Stimulated activated naive CD8-positive, alpha-beta T cell treated with anti-CD3 and anti-CD28 coated beads, Interleukin-15, Interleukin-2, amounts not matched to agents 100 ng/mL and 50 ng/mL, for 24 hours (primary cell): ENCODE results near the gene CNTFR.

Experiments used
- H3K27ac Mint-ChIP-seq: one replicate; pipeline ENCODE4 v1.8.0; 2021; ENCODE audit warnings: mild to moderate bottlenecking, mixed read lengths
- H3K27me3 Mint-ChIP-seq: one replicate; pipeline ENCODE4 v1.8.0; 2021; ENCODE audit warnings: mixed read lengths
- H3K36me3 Mint-ChIP-seq: one replicate; pipeline ENCODE4 v1.8.0; 2021; ENCODE audit warnings: low read depth, mixed read lengths
- H3K4me1 Mint-ChIP-seq: one replicate; pipeline ENCODE4 v1.8.0; 2021; ENCODE audit warnings: low read depth, mixed read lengths
- H3K4me3 Mint-ChIP-seq: one replicate; pipeline ENCODE4 v1.8.0; 2021; ENCODE audit warnings: mild to moderate bottlenecking, mixed read lengths
- H3K9me3 Mint-ChIP-seq: one replicate; pipeline ENCODE4 v1.8.0; 2021; ENCODE audit warnings: mixed read lengths

Gene CNTFR

DNA sequence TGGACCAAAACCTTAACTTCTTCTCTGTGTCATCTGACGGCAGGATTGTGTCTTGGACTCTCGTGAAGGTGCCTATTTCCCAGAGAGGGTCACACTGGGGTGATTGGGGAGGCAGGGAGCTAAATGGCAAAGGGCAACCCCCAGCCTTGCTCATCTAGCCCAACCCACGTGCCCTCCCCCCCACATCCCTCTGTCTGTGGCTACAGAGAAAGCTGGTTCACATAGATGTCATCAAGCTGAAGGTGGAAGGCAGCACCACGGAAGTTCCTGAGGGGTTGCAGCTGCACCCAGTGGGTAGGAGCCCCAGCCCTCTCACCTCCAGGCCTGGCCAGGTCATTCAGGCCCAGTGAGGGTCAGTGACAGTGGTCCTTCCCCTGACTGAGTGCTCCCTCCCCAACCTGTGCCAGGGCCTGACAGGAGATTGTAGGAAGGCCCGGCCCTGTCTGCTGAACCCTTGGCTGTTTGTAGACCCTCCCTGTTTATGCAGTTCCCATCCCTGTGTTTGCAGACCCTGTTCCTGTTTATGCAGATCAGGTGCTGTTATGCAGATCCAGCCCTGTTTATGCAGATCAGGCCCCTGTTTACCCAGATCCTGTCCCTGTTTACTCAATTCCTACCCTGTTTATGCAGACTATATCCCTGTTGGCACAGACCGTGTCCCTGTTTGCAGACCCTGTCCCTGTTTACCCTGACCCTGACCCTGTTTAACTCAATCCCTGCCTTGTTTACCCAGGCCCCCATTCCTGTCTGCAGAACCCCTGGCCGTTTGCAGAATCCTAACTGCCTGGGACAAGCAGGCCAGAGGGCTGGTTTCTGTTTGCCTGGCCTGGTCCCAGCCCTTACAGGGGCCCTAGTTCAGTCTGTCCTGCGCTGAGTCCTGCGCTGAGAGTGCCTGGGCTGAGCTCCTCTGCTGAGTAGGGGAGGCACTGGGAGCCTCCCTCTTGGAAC lies 77.1 kb downstream of the CNTFR start:
- H3K27me3 Mint-ChIP-seq, result no peaks in the 10 kb centered on the region
- H3K4me3 Mint-ChIP-seq, result no peak overlapping the region
- no peaks in the 10 kb centered on the region for H3K36me3 Mint-ChIP-seq
- no peaks in the 10 kb centered on the region for H3K4me1 Mint-ChIP-seq
- H3K9me3 Mint-ChIP-seq, result no peaks in the 10 kb centered on the region
- H3K27ac Mint-ChIP-seq, result no peak overlapping the region

DNA sequence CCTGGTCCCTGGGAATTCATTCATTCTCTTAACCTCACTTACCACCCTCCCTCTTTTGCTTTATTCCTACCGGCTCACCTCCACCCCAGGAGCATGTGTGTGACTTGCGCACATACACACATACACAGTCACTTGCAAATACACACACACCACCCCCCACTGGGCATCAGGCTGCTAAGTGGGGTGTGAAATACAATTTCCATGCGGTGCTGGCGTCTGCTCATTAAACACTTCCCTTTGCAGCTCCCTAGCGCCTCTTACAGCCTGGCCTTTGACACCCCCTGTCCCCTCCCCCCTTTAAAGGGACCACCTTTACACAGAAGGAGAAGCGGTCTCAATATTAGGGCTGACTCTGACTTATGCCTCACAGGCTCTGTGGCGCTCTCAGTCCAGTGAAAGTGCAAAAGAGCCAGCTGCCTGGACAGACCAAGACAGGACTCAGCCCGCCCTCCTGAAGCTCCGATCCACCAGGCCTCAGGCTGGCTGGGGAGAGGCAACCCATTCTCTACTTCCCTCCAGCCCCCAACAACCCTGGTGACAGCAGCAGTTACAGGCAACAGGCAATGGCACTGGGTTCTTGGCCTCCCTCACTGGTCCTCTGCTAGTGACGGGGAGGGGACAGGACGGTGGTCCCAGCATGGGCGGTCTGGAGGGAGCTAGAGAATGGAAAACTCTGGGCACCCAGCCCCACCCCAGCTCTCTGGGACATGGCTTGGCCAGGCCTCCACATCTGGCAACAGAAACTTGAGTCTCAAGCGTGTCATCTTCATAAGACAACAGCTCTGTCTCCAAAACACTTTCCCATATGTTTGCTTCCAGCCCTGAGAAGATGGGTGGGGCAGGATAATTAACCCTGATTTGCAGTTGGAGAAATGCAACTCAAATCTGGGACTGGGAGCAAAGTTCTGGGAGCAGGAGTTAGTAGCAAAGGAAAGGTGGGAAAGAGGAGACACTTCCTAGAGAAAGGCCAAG lies 78.7 kb downstream of the CNTFR start:
- no peaks in the 10 kb centered on the region for H3K9me3 Mint-ChIP-seq
- H3K4me3 Mint-ChIP-seq, result no peak overlapping the region
- no peaks in the 10 kb centered on the region for H3K4me1 Mint-ChIP-seq
- no peak overlapping the region for H3K27ac Mint-ChIP-seq
- H3K27me3 Mint-ChIP-seq, result no peaks in the 10 kb centered on the region
- H3K36me3 Mint-ChIP-seq, result no peaks in the 10 kb centered on the region

DNA sequence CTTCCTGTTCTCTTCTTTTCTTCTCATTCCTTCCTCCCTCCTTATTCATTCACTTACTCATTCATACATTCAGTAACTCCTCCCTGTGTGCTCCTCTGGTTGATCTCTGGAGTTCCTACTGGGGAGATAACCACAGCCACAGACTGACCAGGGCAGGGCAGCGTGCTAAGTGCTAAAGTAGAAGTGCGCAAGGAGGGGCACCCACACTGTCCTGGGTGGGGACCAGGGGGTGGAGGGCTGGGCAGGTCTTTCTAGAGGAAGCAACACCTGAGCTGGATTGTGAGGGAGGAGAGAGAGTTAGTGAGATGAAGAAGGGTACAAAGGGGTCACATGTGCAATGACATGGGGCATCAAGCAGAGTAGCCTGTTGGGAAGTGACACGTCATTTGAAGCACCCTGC lies 80.6 kb downstream of the CNTFR start:
- Mint-ChIP-seq H3K27ac (no peak overlapping the region), H3K36me3 (no peaks in the 10 kb centered on the region), H3K9me3 (no peaks in the 10 kb centered on the region), H3K4me1 (no peaks in the 10 kb centered on the region), H3K4me3 (no peak overlapping the region), H3K27me3 (no peaks in the 10 kb centered on the region)

DNA sequence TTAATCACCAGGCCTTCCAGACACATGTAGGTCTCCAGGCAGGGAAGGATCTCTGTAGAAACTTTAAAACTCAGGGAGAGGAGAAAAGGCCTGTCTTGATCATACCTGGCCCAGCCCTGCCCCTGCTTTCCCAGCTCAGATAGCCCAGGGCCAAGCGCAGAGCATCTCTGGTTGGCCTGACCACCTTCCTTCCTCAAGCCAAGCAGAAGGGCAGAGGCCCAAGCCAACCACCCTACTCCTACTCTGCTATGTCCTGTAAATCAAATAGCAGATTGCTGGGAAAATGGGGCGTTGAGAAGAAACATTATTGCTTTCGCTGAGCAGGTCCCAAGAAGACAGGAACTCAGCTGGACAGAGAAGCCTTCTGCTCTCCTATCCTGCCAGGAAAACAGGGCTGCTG lies 81.1 kb downstream of the CNTFR start:
- no peak overlapping the region for H3K4me3 Mint-ChIP-seq
- H3K9me3 Mint-ChIP-seq, result no peaks in the 10 kb centered on the region
- H3K36me3 Mint-ChIP-seq, result no peaks in the 10 kb centered on the region
- H3K27me3 Mint-ChIP-seq, result no peaks in the 10 kb centered on the region
- H3K27ac Mint-ChIP-seq, result no peak overlapping the region
- H3K4me1 Mint-ChIP-seq, result no peaks in the 10 kb centered on the region

DNA sequence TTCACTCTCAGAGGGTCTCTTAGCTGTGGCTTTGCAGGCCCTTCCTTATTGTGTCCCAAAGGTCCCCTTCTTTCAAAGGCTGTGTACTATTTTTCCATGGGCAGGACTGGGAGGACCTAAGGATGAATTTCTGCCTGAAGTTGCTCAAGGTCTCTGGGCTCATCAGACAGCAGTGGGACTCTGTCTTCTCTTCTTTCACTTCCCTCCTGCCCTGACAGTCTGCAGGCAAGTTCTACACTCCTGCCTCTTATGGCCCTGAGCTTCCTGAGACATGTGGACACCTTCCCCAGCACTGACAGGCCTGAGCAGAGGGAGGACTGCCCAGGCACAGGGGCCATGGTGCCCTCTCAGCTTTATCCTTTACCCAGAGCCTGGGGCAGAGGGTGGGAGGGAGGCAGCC lies 81.6 kb downstream of the CNTFR start:
- Mint-ChIP-seq H3K36me3 (no peaks in the 10 kb centered on the region), H3K27ac (no peak overlapping the region), H3K9me3 (no peaks in the 10 kb centered on the region), H3K27me3 (no peaks in the 10 kb centered on the region), H3K4me3 (no peak overlapping the region), H3K4me1 (no peaks in the 10 kb centered on the region)

DNA sequence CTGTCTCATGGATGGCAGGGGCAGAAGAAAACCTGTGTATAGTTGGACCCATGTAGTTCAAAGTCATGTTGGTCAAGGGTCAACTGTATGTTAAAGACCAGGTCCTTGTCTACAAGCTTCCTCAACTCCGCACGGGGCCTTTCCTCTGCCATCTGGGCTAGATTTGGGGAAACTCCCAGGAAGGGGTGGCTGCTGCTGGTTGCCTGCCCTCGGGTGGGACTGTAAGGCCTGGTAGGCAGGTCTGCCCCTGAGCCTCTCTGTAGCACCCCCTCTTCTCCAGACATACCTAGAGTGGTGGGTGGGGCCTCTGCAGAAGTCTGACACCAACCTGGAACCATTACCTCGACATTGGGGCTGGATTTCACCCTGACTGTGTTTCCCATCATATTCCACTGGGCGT lies 82.0 kb downstream of the CNTFR start:
- Mint-ChIP-seq H3K27me3 (no peaks in the 10 kb centered on the region), H3K27ac (no peak overlapping the region)

GRCh38 chr9:34506623-34507022 lies 82.9 kb downstream of the CNTFR start:
- Mint-ChIP-seq H3K4me1 (no peaks in the 10 kb centered on the region), H3K27ac (no peak overlapping the region), H3K4me3 (no peak overlapping the region), H3K27me3 (no peaks in the 10 kb centered on the region), H3K9me3 (no peaks in the 10 kb centered on the region), H3K36me3 (no peaks in the 10 kb centered on the region)

More for the DNA sequence above, 82.0 kb downstream of the CNTFR start:
- Mint-ChIP-seq H3K4me1 (no peaks in the 10 kb centered on the region), H3K9me3 (no peaks in the 10 kb centered on the region), H3K36me3 (no peaks in the 10 kb centered on the region), H3K4me3 (no peak overlapping the region)

- H3K4me3 Mint-ChIP-seq, result no peak overlapping the region
- H3K27me3 Mint-ChIP-seq, result no peaks in the 10 kb centered on the region
- H3K36me3 Mint-ChIP-seq, result no peaks in the 10 kb centered on the region
- H3K9me3 Mint-ChIP-seq, result no peaks in the 10 kb centered on the region
- H3K27ac Mint-ChIP-seq, result no peak overlapping the region
- peaks cover 1% of the 10 kb centered on the region for H3K4me1 Mint-ChIP-seq
Measured at GRCh38 chr9:34505370-34506120, 84.0 kb downstream of the CNTFR start.

DNA sequence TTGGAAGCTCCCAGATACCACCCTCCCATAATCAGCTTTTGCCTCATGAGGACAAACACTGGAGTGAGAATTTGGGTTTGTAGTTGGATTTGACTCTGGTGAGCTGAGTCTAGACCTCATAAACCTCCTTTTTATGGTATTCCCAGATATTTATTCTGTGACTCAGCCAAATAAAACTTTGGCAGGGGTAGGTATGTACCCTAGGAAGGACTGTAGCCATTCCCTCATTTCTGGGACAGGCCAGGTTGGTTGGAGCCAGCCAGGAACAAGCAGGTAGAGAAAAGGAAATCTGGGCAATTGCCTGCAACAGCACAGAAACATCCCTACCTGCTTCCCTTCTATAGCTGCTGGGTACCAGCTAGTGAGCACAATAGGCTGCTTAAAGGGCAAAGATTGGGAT lies 86.1 kb downstream of the CNTFR start:
- Mint-ChIP-seq H3K27ac (no peak overlapping the region), H3K36me3 (no peaks in the 10 kb centered on the region), H3K4me1 (peaks cover 4% of the 10 kb centered on the region), H3K9me3 (no peaks in the 10 kb centered on the region), H3K4me3 (no peak overlapping the region), H3K27me3 (peaks cover 12% of the 10 kb centered on the region)

- no peak overlapping the region for H3K4me3 Mint-ChIP-seq
- peaks cover 12% of the 10 kb centered on the region for H3K27me3 Mint-ChIP-seq
- H3K4me1 Mint-ChIP-seq, result peaks cover 4% of the 10 kb centered on the region
- H3K9me3 Mint-ChIP-seq, result no peaks in the 10 kb centered on the region
- H3K27ac Mint-ChIP-seq, result no peak overlapping the region
- no peaks in the 10 kb centered on the region for H3K36me3 Mint-ChIP-seq
Measured at GRCh38 chr9:34502891-34503290, 86.6 kb downstream of the CNTFR start.

DNA sequence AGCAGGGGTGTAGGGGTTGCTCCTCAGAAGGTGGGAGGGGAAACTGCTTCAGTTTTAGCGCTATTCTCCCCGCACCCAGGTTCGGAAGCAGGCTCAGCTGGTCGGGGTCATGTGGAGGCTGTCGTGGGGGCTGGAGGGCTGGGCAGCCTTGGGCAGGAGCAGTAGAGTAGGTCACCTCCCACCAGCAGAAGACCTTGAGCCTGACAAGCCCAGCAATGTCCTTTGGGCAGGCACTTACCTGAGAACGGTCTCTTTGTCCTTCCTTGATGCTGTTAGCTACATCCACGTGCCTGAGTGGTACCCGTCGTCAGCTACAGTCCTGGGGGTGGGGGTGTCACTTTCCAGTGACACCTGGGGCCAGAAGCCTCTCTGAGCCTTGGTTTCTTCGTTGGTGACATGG lies 87.1 kb downstream of the CNTFR start:
- Mint-ChIP-seq H3K4me1 (peaks cover 4% of the 10 kb centered on the region), H3K9me3 (no peaks in the 10 kb centered on the region), H3K4me3 (no peak overlapping the region), H3K27me3 (peaks cover 12% of the 10 kb centered on the region), H3K36me3 (no peaks in the 10 kb centered on the region), H3K27ac (no peak overlapping the region)

- Mint-ChIP-seq H3K4me1 (peaks cover 4% of the 10 kb centered on the region), H3K36me3 (no peaks in the 10 kb centered on the region), H3K27ac (no peak overlapping the region), H3K4me3 (no peak overlapping the region), H3K27me3 (peaks cover 12% of the 10 kb centered on the region), H3K9me3 (no peaks in the 10 kb centered on the region)
Measured at GRCh38 chr9:34501889-34502425, 87.6 kb downstream of the CNTFR start.
